NT2/D1 (cell line): ENCODE data around the gene HENMT1.

Experiments used
- DNase-seq: peaks from one replicate; pipeline ENCODE4 v3.0.0-alpha.2; 2011; ENCODE audit warnings: low read depth, low spot score
- H3K27me3 ChIP-seq: 2 replicates; pipeline ENCODE4 v1.6.0; 2011; ENCODE audit warnings: mild to moderate bottlenecking; ENCODE audit not compliant: insufficient read length, insufficient read depth
- H3K36me3 ChIP-seq: 2 replicates; pipeline ENCODE4 v1.6.1; 2011; ENCODE audit warnings: mild to moderate bottlenecking, low read length, mixed read lengths; ENCODE audit not compliant: insufficient read depth, insufficient read length
- H3K4me1 ChIP-seq: 2 replicates; pipeline ENCODE4 v1.5.1; 2011; ENCODE audit not compliant: insufficient read depth, insufficient read length
- H3K4me3 ChIP-seq: 2 replicates; pipeline ENCODE4 v1.5.1; 2011; ENCODE audit warnings: low read depth; ENCODE audit not compliant: insufficient read length
- H3K9ac ChIP-seq: 2 replicates; pipeline ENCODE4 v1.6.0; 2011; ENCODE audit warnings: low read depth; ENCODE audit not compliant: insufficient read length
- H3K9me3 ChIP-seq: 2 replicates; pipeline ENCODE4 v1.5.1; 2011; ENCODE audit warnings: mild to moderate bottlenecking, low read length; ENCODE audit not compliant: insufficient read depth
- SUZ12 ChIP-seq: IDR thresholded peaks from 2 replicates; pipeline ENCODE4 v1.6.1; 2011; ENCODE audit not compliant: insufficient read length, insufficient read depth; ENCODE audit errors: extremely low read depth
- YY1 ChIP-seq: IDR thresholded peaks from 2 replicates; pipeline ENCODE4 v1.6.1; 2011; ENCODE audit not compliant: insufficient read length, insufficient read depth
- ZNF274 ChIP-seq: IDR thresholded peaks from 2 replicates; pipeline ENCODE4 v1.6.1; 2011; ENCODE audit warnings: mild to moderate bottlenecking, low read depth, low read length

HENMT1 gene

DNA sequence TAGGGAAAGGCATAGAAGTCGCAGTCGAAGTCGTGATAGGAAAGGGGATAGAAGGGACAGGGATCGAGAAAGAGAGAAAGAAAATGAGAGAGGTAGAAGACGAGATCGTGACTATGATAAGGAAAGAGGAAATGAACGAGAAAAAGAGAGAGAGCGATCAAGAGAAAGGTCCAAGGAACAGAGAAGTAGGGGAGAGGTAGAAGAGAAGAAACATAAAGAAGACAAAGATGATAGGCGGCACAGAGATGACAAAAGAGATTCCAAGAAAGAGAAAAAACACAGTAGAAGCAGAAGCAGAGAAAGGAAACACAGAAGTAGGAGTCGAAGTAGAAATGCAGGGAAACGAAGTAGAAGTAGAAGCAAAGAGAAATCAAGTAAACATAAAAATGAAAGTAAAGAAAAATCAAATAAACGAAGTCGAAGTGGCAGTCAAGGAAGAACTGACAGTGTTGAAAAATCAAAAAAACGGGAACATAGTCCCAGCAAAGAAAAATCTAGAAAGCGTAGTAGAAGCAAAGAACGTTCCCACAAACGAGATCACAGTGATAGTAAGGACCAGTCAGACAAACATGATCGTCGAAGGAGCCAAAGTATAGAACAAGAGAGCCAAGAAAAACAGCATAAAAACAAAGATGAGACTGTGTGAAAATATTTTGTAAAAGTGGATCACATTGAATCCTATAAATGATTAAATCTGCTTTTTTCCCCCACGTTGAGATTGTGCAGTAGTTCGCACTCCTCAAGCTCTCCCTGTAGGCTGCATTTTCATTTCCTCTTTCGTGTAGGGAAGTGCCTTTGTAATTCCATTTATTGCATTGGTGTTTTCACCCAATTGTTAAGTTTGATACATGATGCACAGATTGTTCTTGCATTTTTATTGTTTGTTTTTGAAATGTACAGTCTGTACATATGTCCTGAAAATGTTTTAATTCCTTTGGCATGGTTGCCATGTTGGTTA is 38.8 kb upstream of the HENMT1 start:
- H3K4me3 ChIP-seq: no peak overlapping the region
- H3K4me1 ChIP-seq: no peaks in the 10 kb centered on the region
- DNase-seq: no peak
- no peak for TF ChIP-seq YY1
- no peak for TF ChIP-seq ZNF274
- TF ChIP-seq SUZ12: no peak
- no peaks in the 10 kb centered on the region for H3K9me3 ChIP-seq
- H3K27me3 ChIP-seq: no peaks in the 10 kb centered on the region
- no peak overlapping the region for H3K9ac ChIP-seq
- peaks cover 68% of the 10 kb centered on the region for H3K36me3 ChIP-seq

DNA sequence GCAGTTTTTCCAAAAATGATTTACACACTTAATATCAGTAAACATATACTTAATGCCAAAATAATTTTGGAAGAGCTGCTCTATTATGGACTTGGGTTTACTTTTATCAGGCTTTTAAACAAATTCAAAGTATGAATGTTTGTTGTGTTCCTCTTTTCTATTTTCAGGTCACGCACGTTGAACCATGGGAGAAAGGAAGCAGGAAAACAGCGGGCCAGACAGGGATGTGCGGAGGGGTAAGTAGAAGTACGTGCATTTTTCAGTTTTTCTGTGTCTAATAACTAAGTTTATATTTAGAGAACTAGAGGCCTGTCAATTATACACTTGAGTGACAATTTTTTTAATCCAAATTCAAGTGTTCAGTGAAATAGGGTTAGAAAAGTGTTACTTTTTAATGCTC is 34.6 kb upstream of the HENMT1 start:
- H3K4me1 ChIP-seq: no peaks in the 10 kb centered on the region
- DNase-seq: no peak
- H3K36me3 ChIP-seq: peaks cover 68% of the 10 kb centered on the region
- no peaks in the 10 kb centered on the region for H3K27me3 ChIP-seq
- no peaks in the 10 kb centered on the region for H3K9me3 ChIP-seq
- TF ChIP-seq ZNF274 (no peak), YY1 (no peak), SUZ12 (no peak)
- no peak overlapping the region for H3K4me3 ChIP-seq
- H3K9ac ChIP-seq: no peak overlapping the region

DNA sequence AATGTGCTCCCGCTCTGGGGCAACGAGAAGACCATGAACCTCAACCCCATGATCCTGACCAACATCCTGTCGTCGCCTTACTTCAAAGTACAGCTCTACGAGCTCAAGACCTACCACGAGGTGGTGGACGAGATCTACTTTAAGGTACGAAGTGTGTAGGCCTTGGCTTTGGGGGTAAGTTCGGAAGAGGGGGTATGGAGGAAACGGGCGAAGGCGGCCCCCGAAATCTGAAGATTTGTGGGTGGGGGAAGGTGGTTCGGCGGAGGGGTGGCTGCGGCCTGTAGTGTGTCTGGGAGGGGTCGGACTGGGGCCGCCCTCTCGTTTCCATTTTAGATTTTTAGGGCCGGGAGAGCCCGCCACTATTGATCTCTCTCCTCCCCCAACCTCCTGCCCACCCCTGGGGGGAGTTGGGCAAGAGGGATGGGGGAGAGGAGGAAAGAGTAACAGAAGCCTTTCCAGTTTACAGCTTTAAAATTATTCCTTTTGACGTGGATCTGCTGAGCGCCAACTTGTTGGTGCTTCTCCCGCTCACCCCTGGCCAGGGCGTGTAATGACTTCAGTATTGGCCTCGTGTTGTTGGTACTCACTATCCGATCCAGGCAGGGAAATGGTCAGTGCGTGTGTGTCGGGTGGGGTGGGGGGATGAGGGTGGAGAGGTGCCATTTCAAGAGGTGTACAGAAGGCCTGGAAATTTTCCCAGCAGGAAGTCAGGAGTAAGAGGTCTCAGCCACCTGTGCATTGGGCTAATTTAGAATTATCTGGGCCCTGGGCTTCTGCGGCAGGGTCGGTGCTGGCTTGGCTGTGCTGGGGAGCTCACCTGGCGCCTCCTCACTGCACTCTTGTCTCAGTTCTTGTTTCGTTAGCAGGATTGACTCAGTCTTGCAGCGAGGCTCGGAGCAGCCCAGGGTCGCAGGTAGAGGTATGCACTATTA is 32.1 kb upstream of the HENMT1 start:
- no peaks in the 10 kb centered on the region for H3K4me1 ChIP-seq
- H3K36me3 ChIP-seq: peaks cover 43% of the 10 kb centered on the region

DNA sequence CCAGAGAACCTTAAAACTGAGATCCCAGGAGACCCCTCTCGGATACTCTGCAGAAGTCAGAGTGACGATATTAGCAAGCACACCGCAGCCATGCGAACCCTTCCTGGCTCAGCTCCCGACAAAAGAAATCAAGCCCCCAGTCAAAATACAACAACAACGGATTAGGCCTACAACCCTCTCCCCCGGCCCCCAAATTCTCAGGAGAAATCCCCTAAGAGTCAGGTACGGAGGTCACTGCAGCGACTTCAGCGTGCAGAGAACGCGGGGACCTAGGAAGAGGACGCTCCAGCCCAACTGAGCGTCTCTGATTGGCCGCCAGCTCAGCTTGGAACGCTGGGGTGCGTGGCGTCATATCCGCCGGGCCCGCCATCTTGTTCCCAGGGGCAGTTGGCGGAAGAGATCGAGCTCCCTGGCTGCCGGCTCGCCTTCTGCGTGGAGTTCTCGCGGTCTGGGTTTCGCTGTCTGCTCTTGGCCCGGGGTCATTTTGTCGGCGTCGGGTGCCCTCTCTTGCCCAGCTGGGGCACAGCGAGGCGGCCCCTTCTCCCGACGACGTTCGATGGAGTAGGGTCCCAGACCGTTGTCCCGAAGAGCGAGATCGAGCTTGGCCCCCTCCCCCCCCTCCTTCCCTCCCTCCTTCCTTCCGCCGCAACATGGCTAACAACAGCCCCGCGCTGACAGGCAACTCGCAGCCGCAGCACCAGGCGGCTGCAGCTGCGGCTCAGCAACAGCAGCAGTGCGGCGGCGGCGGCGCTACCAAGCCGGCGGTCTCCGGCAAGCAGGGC is 31.2 kb upstream of the HENMT1 start, which contains the start of gene PRPF38B:
TSS of gene PRPF38B (plus strand) at position 369 of the 782 bp plus-strand sequence. CDS start at position 651, 282 bp downstream.
- TF ChIP-seq ZNF274 (no peak), YY1 (peak; percentile 92)
- Histone ChIP-seq H3K9ac (peak within 1 kb of the TSS; percentile 88), H3K36me3 (peaks cover 34% of the 10 kb centered on the region), H3K4me3 (peak within 1 kb of the TSS; percentile 85), H3K27me3 (no peaks in the 10 kb centered on the region), H3K4me1 (no peaks in the 10 kb centered on the region), H3K9me3 (no peaks in the 10 kb centered on the region)
- peak; percentile 90 for DNase-seq

More for the DNA sequence above, 32.1 kb upstream of the HENMT1 start:
- Histone ChIP-seq H3K9ac (peak overlapping the region; percentile 88), H3K27me3 (no peaks in the 10 kb centered on the region), H3K4me3 (peak overlapping the region; percentile 85), H3K9me3 (no peaks in the 10 kb centered on the region)
- TF ChIP-seq ZNF274 (no peak), YY1 (no peak), SUZ12 (no peak)
- DNase-seq: peak; percentile 56

DNA sequence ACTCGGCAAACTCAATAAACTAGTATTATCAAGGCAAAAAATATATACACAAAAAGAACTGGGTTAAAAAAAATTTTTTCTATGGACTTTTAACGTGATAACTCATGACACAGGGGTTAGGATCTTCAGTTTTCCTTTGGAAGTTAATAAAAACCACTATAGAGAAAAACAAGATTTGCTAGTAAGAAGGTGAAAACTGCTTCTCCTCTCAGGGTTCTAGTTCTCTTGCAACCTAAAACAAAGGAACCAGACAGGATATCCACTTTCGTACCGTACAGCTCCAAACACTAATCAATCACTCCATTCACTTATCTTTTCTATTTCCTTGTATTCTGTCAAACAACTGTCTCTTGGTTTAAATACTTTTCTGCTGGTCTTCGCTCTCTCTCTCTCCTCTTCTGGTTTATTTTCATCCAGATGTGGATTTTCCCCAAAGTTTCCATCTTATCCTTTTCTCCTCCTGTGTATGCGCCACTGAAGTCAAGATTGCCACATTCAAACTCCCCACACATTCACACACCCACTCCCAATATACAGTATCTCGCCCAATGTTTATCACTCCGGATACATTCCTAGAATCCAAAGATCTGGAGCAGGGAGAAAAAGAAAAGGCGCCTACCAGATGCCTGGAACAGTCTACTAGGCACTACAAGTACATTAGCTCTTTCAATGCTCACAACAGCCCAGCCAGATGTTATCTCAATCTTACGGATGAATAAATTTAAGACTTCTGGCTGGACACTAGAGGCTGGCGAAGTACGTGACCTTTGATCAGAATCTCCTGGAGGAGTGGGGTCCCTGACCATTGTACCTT is 30.4 kb upstream of the HENMT1 start:
- Histone ChIP-seq H3K9ac (peak overlapping the region; percentile 88), H3K9me3 (no peaks in the 10 kb centered on the region), H3K4me3 (peak overlapping the region; percentile 85), H3K27me3 (no peaks in the 10 kb centered on the region), H3K4me1 (no peaks in the 10 kb centered on the region), H3K36me3 (peaks cover 26% of the 10 kb centered on the region)
- DNase-seq: no peak
- TF ChIP-seq SUZ12 (no peak), YY1 (no peak), ZNF274 (no peak)

DNA sequence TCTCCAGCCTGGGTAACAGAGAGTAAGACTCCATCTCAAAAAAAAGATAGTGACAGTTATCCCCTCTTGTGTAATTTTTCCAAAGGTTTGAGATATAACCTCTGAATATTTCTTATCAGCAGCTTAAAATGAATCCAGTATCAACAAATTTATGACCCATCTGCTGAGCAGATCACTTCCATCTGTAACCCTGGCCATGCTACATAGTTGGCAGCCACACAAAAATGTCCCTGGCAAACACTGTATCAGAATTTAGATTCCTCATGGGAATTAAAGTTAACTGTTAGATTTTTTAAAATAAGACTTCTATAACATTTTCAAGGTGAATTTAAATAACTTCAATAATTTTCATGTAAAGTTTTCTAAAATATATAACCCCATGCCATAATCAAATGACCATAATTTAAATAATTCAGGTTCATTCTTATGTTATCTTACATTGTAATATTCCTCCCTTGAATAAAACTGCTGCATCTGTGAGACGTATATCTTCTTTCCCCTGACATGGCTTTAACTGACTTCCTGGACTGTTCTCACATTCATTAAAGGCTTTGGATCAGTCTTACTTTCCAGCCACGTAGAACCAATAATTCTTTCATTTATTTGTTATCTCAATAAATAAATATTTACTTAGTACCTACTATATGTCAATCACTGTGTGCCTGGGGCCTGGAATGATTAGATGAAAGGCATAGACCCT is 25.9 kb upstream of the HENMT1 start:
- no peaks in the 10 kb centered on the region for H3K9me3 ChIP-seq
- TF ChIP-seq YY1 (no peak), SUZ12 (no peak), ZNF274 (no peak)
- no peaks in the 10 kb centered on the region for H3K36me3 ChIP-seq
- H3K4me1 ChIP-seq: no peaks in the 10 kb centered on the region
- H3K27me3 ChIP-seq: no peaks in the 10 kb centered on the region
- no peak overlapping the region for H3K9ac ChIP-seq
- H3K4me3 ChIP-seq: no peak overlapping the region
- DNase-seq: no peak
